A673 (cell line): ENCODE data around the gene MORN3.

Experiments used
- EZH2 ChIP-seq: fragments of 200-600 bp; sonication (generic); IDR thresholded peaks from 2 replicates; pipeline ENCODE4 v1.6.1; 2017; ENCODE audit warnings: borderline replicate concordance, low read depth, mild to moderate bottlenecking, mixed read lengths, antibody characterized with exemption, low read length; ENCODE audit not compliant: poor library complexity, severe bottlenecking
- TF ChIP-seq, protein P1 (sequence below): fragments of 300-800, 200-600 bp; sonication (generic); conservative IDR thresholded peaks from 2 replicates; pipeline ENCODE4 v1.5.1; 2017; ENCODE audit warnings: low read depth, mild to moderate bottlenecking, antibody characterized with exemption, low read length, moderate library complexity, mixed read lengths

DNA sequence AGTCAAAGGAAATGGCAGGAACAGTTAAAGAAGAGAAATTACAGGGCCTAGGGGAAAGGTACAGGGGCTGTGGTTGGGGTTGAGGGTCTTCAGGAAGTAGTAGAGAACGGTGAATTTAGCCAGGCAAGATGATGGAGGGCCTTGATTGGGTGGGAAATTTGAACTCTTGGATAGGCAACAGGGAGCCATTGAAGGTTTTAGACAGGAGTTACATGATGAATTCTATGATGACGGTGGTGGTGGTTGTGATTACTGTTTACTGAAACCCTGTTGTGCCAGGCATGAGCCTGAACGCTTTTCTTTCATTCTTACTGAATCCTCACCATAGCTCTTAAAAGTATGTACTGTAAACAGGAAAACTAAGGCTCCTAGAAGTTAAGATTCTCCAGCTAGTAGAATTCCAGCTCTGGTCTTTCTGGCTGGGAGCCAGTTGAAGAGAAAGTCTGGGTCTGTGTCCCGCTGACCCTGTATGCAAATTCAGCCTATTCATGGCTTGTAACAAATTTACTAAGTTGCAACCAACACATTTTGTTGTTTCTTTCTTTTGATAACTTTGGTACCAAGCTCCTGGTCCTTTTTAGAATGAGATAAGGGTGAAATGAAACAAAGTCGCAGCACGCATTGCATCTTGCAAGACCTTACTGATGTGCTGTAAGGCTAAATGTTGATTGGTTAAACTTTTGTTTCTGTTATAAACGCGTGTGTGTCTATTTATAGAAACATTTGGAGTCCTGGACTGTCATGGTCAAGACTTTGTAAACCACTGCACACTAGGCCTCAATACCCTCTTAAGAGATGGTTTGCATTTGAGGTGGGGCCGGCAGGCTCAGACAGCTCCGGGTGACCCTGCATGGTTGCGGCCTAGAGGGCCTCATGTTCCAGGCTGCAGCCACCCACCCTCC, 37.1 kb downstream of the MORN3 start:
- TF ChIP-seq, protein P1, sequence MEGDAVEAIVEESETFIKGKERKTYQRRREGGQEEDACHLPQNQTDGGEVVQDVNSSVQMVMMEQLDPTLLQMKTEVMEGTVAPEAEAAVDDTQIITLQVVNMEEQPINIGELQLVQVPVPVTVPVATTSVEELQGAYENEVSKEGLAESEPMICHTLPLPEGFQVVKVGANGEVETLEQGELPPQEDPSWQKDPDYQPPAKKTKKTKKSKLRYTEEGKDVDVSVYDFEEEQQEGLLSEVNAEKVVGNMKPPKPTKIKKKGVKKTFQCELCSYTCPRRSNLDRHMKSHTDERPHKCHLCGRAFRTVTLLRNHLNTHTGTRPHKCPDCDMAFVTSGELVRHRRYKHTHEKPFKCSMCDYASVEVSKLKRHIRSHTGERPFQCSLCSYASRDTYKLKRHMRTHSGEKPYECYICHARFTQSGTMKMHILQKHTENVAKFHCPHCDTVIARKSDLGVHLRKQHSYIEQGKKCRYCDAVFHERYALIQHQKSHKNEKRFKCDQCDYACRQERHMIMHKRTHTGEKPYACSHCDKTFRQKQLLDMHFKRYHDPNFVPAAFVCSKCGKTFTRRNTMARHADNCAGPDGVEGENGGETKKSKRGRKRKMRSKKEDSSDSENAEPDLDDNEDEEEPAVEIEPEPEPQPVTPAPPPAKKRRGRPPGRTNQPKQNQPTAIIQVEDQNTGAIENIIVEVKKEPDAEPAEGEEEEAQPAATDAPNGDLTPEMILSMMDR, result no peak
- no peak for TF ChIP-seq EZH2
